ENCODE measurements around the gene ZNF786. TPM values are rescaled to one million over a fixed set of nuclear protein-coding genes. Genes with fewer than 3 reads are reported as not detected.
"Not testable (repeated sequence)": the region's sequence is repeated elsewhere in the genome, so short reads cannot be mapped to it uniquely, and the experiment has no call there.

The ZNF786 gene
- total and polyA plus RNA-seq, 9 donors = 3.9 to 6.6 (median 4.6) TPM

DNA sequence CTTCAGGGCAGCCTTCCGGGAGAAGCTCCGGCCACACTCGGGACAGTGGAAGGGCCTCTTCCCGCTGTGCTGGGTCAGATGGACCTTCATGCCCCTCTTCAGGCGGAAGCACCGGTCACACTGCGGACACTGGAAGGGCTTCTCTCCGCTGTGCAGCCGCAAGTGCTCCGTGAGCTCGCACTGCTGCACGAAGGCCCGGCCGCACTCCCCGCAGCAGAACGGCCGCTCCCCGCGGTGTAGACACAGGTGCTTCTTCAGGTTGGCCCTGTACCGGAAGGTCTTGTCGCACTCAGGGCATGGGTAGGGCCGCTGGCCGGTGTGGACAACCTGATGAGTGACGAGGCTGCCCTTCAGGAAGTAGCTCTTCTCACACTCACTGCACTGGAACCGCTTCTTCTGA, 14.2 kb upstream of the ZNF786 start:
- no peak for DNase-seq
- Histone ChIP-seq H3K4me3 (ENCODE audit: low read length) (no peak overlapping the region), H3K27ac (ENCODE audit: low read length) (no peak overlapping the region), H3K36me3 (ENCODE audit: control insufficient read depth, insufficient read depth, low read length) (peaks cover 26% of the 10 kb centered on the region), H3K4me1 (ENCODE audit: control insufficient read depth, insufficient read depth, low read length) (no peaks in the 10 kb centered on the region), H3K9me3 (replicated peaks; ENCODE audit: control insufficient read depth, low read depth, low read length) (no peaks in the 10 kb centered on the region), H3K27me3 (ENCODE audit: control insufficient read depth, insufficient read depth, low read length) (no peaks in the 10 kb centered on the region)
- WGBS (ENCODE audit: insufficient coverage) = 96% methylated on average over 25 of the region's 25 CpGs

DNA sequence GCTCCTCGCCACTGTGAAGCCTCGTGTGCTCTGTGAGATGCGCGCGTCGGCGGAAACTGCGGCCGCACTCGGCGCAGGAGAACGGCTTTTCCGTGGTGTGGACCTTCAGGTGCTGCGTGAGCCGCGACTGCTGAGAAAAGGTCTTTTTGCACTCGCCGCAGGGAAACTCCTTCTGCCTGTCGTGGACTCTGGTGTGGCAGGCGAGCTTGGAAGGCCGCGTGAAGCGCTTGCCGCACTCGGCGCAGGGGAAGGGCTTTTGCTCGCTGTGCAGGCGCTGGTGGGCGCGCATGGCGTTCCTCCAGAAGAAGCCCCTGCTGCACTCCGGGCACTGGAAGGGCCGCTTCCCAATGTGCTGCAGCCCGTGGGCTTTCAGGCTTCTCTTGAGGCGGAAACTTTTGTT, 13.7 kb upstream of the ZNF786 start:
- 98% methylated on average over 35 of the region's 35 CpGs for WGBS (ENCODE audit: insufficient coverage)
- Histone ChIP-seq H3K27me3 (ENCODE audit: control insufficient read depth, insufficient read depth, low read length) (no peaks in the 10 kb centered on the region), H3K27ac (ENCODE audit: low read length) (no peak overlapping the region), H3K4me3 (ENCODE audit: low read length) (no peak overlapping the region), H3K4me1 (ENCODE audit: control insufficient read depth, insufficient read depth, low read length) (no peaks in the 10 kb centered on the region), H3K9me3 (replicated peaks; ENCODE audit: control insufficient read depth, low read depth, low read length) (no peaks in the 10 kb centered on the region), H3K36me3 (ENCODE audit: control insufficient read depth, insufficient read depth, low read length) (peaks cover 26% of the 10 kb centered on the region)
- no peak for DNase-seq

DNA sequence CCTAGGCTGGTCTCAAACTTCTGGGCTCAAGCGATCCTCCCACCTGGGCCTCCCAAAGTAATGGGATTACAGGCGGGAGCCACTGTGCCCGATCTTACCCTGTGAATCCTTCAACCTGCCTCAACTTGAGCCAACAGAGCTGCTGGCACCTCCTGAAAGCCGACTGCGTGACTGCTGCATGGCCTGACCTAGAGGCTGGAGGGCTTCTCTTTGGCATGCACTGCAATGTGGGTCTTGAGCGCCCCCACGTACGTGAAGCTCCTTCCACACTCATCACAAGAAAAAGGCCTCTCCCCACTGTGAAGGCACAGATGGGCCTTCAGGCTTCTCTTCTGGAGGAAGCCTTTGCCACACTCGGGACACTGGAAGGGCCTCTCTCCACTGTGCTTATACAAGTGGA, 12.9 kb upstream of the ZNF786 start:
- WGBS (ENCODE audit: insufficient coverage) = 89% methylated on average over 7 of the region's 9 CpGs
- Histone ChIP-seq H3K36me3 (ENCODE audit: control insufficient read depth, insufficient read depth, low read length) (peaks cover 26% of the 10 kb centered on the region), H3K27ac (ENCODE audit: low read length) (no peak overlapping the region), H3K4me3 (ENCODE audit: low read length) (no peak overlapping the region), H3K9me3 (replicated peaks; ENCODE audit: control insufficient read depth, low read depth, low read length) (no peaks in the 10 kb centered on the region), H3K27me3 (ENCODE audit: control insufficient read depth, insufficient read depth, low read length) (no peaks in the 10 kb centered on the region), H3K4me1 (ENCODE audit: control insufficient read depth, insufficient read depth, low read length) (no peaks in the 10 kb centered on the region)
- DNase-seq = no peak

DNA sequence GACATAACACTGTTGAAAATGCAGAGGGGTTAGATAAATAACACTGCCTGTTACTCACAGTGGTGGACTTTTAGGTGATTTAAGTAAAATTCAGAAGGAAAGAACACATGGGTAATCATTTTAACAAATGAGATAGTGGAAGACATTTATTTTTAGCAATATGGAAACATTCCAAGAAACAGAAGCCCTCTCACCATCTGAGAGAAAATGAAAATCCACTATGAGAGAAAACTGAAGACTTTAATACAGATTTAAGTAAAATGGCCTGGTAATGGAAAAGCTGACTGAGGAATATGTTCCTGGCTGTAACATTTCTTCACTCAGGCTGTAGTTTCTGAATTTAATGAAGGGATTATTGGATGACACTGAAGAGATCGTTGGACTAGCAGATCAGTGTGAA, 12.1 kb upstream of the ZNF786 start:
- Histone ChIP-seq H3K27me3 (ENCODE audit: control insufficient read depth, insufficient read depth, low read length) (no peaks in the 10 kb centered on the region), H3K4me3 (ENCODE audit: low read length) (no peak overlapping the region), H3K9me3 (replicated peaks; ENCODE audit: control insufficient read depth, low read depth, low read length) (no peaks in the 10 kb centered on the region), H3K27ac (ENCODE audit: low read length) (no peak overlapping the region), H3K36me3 (ENCODE audit: control insufficient read depth, insufficient read depth, low read length) (peaks cover 26% of the 10 kb centered on the region), H3K4me1 (ENCODE audit: control insufficient read depth, insufficient read depth, low read length) (no peaks in the 10 kb centered on the region)
- 63% methylated on average over 1 of the region's 1 CpG for WGBS (ENCODE audit: insufficient coverage)
- DNase-seq = peak; percentile 51

DNA sequence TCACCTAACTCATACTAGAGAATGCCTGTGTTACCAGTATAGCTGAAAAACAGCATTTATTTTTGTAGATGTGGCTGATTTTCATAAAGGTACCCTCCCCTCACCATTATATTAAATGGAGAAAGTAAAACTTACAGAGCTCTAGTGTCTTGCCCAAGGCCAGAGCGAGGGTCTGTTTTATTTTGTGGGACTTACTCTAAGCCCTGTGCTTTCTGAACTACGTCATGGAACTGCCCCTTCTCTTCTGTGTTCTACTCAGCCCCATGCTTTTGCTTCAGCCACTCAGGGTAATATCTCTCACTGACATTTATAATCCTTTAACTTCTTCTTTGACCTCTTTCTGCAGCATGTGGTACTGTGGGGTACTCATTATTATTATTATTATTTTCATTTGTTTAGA, 10.3 kb upstream of the ZNF786 start:
- DNase-seq = no peak
- no peaks in the 10 kb centered on the region for H3K9me3 ChIP-seq (replicated peaks; ENCODE audit: control insufficient read depth, low read depth, low read length)
- H3K27ac ChIP-seq (ENCODE audit: low read length) = no peak overlapping the region
- H3K4me3 ChIP-seq (ENCODE audit: low read length) = no peak overlapping the region
- peaks cover 26% of the 10 kb centered on the region for H3K36me3 ChIP-seq (ENCODE audit: control insufficient read depth, insufficient read depth, low read length)
- WGBS (ENCODE audit: insufficient coverage) = 92% methylated on average over 2 of the region's 2 CpGs
- no peaks in the 10 kb centered on the region for H3K27me3 ChIP-seq (ENCODE audit: control insufficient read depth, insufficient read depth, low read length)
- H3K4me1 ChIP-seq (ENCODE audit: control insufficient read depth, insufficient read depth, low read length) = no peaks in the 10 kb centered on the region

DNA sequence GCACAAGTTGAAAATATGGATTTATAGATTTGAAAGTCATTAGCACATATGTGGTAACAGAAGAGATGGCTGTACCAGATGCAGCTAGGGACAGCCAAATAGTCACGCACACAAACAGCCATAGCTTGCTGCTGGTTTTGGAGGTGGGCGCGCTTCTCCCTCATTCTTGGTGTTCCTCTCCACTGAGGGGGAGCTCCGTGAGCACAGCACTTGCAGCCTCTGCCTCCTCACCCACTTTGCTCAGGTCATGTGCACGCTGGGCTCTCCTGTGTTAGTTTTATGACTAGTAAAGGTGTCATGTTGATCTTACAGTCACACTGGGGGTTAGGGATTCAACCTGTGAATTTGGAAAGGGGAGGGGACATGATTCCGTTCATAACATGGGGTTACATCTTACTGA, 8.5 kb upstream of the ZNF786 start:
- H3K4me1 ChIP-seq (ENCODE audit: control insufficient read depth, insufficient read depth, low read length) = no peaks in the 10 kb centered on the region
- peaks cover 13% of the 10 kb centered on the region for H3K36me3 ChIP-seq (ENCODE audit: control insufficient read depth, insufficient read depth, low read length)
- WGBS (ENCODE audit: insufficient coverage) = 88% methylated on average over 4 of the region's 6 CpGs
- no peak overlapping the region for H3K27ac ChIP-seq (ENCODE audit: low read length)
- DNase-seq = no peak
- H3K4me3 ChIP-seq (ENCODE audit: low read length) = no peak overlapping the region
- no peaks in the 10 kb centered on the region for H3K9me3 ChIP-seq (replicated peaks; ENCODE audit: control insufficient read depth, low read depth, low read length)
- no peaks in the 10 kb centered on the region for H3K27me3 ChIP-seq (ENCODE audit: control insufficient read depth, insufficient read depth, low read length)

DNA sequence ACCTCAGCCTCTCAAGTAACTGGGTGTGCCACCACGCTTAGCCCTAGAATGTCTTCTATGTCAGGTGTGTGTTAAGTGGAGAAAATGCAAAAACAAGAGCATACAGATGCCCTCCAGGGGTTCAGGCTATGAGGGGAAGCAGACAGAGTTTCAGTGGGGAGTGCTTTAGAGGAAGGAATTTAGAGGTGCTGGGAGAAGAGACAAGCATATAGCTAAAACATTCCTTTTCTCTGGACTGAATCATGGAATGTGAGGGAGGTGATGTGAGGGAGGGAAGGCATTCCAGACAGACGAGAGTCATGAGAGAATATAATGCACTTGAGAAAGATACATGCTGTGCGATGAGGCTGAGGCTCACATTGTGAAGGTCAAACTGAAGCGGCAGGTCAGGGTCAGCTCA, 6.6 kb upstream of the ZNF786 start:
- Histone ChIP-seq H3K9me3 (replicated peaks; ENCODE audit: control insufficient read depth, low read depth, low read length) (no peaks in the 10 kb centered on the region), H3K4me1 (ENCODE audit: control insufficient read depth, insufficient read depth, low read length) (no peaks in the 10 kb centered on the region), H3K27ac (ENCODE audit: low read length) (no peak overlapping the region), H3K36me3 (ENCODE audit: control insufficient read depth, insufficient read depth, low read length) (peaks cover 3% of the 10 kb centered on the region), H3K4me3 (ENCODE audit: low read length) (no peak overlapping the region), H3K27me3 (ENCODE audit: control insufficient read depth, insufficient read depth, low read length) (no peaks in the 10 kb centered on the region)
- whole genome bisulfite sequencing (ENCODE audit: insufficient coverage) = 68% methylated on average over 4 of the region's 4 CpGs
- DNase-seq = no peak

DNA sequence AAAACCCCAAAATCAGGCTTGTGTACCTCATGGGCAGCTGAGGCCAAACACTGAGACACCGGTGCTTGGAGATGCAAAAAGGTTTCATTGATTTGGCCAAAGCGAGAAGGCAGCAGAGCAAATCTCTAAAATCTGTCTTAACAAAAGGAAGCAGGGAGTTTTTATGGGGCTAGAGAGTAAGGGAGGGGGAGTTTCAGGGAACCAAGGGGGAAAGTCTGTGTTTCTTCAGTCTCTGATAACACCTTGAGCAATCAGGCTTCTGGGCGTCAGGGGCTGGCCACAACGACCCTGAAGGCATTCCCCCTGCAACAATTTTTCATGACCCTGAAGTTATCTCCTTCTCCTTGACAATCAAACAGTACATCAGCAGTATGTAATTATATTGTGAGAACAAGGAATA, 2.7 kb upstream of the ZNF786 start:
- Histone ChIP-seq H3K9me3 (replicated peaks; ENCODE audit: control insufficient read depth, low read depth, low read length) (no peaks in the 10 kb centered on the region), H3K4me1 (ENCODE audit: control insufficient read depth, insufficient read depth, low read length) (no peaks in the 10 kb centered on the region), H3K4me3 (ENCODE audit: low read length) (no peak overlapping the region), H3K27me3 (ENCODE audit: control insufficient read depth, insufficient read depth, low read length) (no peaks in the 10 kb centered on the region), H3K36me3 (ENCODE audit: control insufficient read depth, insufficient read depth, low read length) (no peaks in the 10 kb centered on the region), H3K27ac (ENCODE audit: low read length) (no peak overlapping the region)
- 60% methylated on average over 1 of the region's 4 CpGs for WGBS (ENCODE audit: insufficient coverage)
- DNase-seq = no peak

DNA sequence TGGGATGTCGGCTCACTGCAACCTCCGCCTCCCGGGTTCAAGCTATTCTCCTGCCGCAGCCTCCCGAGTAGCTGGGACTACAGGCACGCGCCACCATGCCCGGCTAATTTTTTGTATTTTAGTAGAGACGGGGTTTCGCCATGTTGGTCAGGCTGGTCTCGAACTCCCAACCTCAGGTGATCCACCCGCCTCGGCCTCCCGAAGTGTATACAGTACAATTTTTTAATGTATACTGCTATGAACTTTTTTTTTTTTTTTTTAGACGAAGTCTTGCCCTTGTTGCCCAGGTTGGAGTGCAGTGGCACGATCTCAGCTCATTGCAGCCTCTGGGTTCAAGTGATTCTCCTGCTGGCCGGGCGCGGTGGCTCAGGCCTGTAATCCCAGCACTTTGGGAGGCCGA, 1.7 kb upstream of the ZNF786 start:
- H3K4me3 ChIP-seq (ENCODE audit: low read length); H3K27ac ChIP-seq (ENCODE audit: low read length); H3K4me1 ChIP-seq (ENCODE audit: control insufficient read depth, insufficient read depth, low read length); H3K9me3 ChIP-seq (replicated peaks; ENCODE audit: control insufficient read depth, low read depth, low read length); H3K36me3 ChIP-seq (ENCODE audit: control insufficient read depth, insufficient read depth, low read length); H3K27me3 ChIP-seq (ENCODE audit: control insufficient read depth, insufficient read depth, low read length); DNase-seq: not testable (repeated sequence)
- WGBS (ENCODE audit: insufficient coverage) = 99% methylated on average over 11 of the region's 20 CpGs

DNA sequence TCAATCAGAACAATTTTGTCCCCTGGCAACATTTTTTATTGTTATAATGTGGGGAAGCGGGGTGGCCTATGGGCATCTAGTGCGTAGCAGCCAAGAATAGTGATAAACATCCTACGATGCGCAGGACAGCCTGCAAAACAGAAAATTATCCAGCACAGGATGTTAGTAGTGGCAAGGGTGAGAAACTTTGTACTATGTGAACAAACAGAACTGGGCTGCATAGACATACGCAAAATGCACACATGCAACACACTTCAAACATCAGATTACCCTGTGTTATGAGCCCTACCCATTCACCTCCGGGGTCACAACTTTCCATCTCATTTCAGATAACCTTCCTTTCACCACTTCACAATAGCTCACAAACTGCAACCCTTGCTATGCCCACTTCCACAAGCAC, 3.1 kb downstream of the ZNF786 start:
- DNase-seq = no peak
- no peak overlapping the region for H3K4me3 ChIP-seq (ENCODE audit: low read length)
- H3K9me3 ChIP-seq (replicated peaks; ENCODE audit: control insufficient read depth, low read depth, low read length) = peaks cover 5% of the 10 kb centered on the region
- no peaks in the 10 kb centered on the region for H3K36me3 ChIP-seq (ENCODE audit: control insufficient read depth, insufficient read depth, low read length)
- no peaks in the 10 kb centered on the region for H3K27me3 ChIP-seq (ENCODE audit: control insufficient read depth, insufficient read depth, low read length)
- no peak overlapping the region for H3K27ac ChIP-seq (ENCODE audit: low read length)
- WGBS (ENCODE audit: insufficient coverage) = 94% methylated on average over 6 of the region's 6 CpGs
- no peaks in the 10 kb centered on the region for H3K4me1 ChIP-seq (ENCODE audit: control insufficient read depth, insufficient read depth, low read length)

DNA sequence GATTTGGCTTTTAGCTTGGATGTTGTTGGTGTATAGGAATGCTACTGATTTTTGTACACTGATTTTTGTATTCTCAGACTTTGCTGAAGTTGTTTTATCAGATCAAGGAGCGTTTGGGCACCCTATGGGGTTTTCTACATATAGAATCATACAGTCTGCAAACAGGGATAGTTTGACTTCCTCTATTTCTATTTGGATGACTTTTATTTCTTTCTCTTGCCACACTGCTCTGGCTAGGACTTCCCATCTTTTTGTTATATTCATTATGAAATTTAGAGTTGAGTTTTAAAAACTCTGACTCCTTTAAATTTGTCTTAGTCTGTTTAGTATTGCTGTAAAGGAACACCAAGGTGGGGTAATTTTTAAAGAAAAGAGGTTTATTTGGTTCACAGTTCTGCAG, 4.7 kb downstream of the ZNF786 start:
- Histone ChIP-seq H3K4me3 (ENCODE audit: low read length) (no peak overlapping the region), H3K27me3 (ENCODE audit: control insufficient read depth, insufficient read depth, low read length) (no peaks in the 10 kb centered on the region), H3K36me3 (ENCODE audit: control insufficient read depth, insufficient read depth, low read length) (no peaks in the 10 kb centered on the region), H3K9me3 (replicated peaks; ENCODE audit: control insufficient read depth, low read depth, low read length) (peaks cover 5% of the 10 kb centered on the region), H3K4me1 (ENCODE audit: control insufficient read depth, insufficient read depth, low read length) (no peaks in the 10 kb centered on the region), H3K27ac (ENCODE audit: low read length) (no peak overlapping the region)
- WGBS (ENCODE audit: insufficient coverage) = no CpG with 5 or more reads among the region's 1 CpG
- DNase-seq = no peak
